Measurements from ENCODE around the gene ITGAV. TPM values are rescaled to one million over a fixed set of nuclear protein-coding genes. Genes with fewer than 3 reads are reported as not detected.

Gene ITGAV
- total RNA-seq, 1 donor from 2014 or later = 46.6 TPM

DNA sequence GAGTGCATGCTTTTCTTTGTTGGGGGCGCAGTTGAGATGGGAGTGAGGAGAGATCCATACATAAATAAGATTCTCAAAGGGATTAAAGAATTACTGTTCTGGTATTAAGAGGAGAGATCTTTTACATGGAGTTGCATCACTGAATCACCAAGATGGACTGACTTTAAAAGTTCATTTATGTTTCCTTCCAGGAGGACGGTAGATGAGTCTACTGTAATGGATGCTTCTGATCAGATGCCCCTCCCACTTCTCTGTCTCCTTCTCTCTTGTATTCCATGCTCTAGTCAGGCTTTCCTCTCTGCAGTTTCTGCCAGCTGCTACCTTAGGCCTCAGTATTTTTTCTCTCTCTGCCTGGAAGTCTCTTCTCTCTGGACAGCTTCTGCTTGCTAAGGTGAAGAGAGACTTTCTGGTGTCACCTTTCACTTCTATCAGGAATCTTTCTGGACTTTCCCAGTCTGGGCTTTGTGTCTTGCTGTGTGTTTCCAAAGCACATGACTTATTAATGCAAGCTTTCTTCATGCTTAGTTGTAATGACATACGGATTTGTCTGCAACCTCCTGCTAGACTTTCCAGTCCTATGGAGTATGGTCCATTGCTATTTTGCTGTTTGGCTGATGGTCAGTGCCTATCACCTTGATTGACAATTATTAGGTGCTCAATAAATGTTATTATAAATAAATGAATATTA lies 127.6 kb downstream of the ITGAV start:
- Histone ChIP-seq H3K36me3 (no peaks in the 10 kb centered on the region), H3K9me3 (no peaks in the 10 kb centered on the region), H3K4me1 (no peaks in the 10 kb centered on the region), H3K27me3 (ENCODE audit: low read depth) (no peaks in the 10 kb centered on the region), H3K4me3 (no peak overlapping the region), H3K27ac (no peak overlapping the region)
- intact Hi-C loops (cut with DNase I) = no loop called here
- DNase-seq = no peak
- ATAC-seq = no peak
- TF ChIP-seq, protein P1, sequence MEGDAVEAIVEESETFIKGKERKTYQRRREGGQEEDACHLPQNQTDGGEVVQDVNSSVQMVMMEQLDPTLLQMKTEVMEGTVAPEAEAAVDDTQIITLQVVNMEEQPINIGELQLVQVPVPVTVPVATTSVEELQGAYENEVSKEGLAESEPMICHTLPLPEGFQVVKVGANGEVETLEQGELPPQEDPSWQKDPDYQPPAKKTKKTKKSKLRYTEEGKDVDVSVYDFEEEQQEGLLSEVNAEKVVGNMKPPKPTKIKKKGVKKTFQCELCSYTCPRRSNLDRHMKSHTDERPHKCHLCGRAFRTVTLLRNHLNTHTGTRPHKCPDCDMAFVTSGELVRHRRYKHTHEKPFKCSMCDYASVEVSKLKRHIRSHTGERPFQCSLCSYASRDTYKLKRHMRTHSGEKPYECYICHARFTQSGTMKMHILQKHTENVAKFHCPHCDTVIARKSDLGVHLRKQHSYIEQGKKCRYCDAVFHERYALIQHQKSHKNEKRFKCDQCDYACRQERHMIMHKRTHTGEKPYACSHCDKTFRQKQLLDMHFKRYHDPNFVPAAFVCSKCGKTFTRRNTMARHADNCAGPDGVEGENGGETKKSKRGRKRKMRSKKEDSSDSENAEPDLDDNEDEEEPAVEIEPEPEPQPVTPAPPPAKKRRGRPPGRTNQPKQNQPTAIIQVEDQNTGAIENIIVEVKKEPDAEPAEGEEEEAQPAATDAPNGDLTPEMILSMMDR (IDR thresholded peaks at IDR 0.05) = no peak

DNA sequence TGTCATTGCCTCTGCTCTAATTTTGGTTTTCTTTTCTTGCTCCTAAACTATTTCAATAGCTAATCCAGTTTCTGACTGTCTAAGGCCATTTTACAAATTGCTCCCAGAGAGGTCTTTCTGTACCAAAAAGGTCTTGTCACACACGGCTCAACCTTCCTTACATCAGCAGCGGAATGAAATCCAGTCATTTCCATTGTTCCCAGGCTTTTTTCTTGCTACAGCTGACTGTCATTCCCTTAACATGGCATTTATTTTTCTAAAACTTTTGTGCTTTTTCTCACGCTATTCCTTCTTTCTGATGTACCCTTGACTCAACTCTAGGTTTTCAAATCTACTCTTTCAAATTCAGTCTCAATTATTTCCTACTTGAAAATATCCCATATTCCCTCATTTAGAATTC lies 128.3 kb downstream of the ITGAV start:
- no peaks in the 10 kb centered on the region for H3K9me3 ChIP-seq
- no peak overlapping the region for H3K27ac ChIP-seq
- H3K36me3 ChIP-seq = no peaks in the 10 kb centered on the region
- intact Hi-C loops (cut with DNase I) = no loop called here
- no peak overlapping the region for H3K4me3 ChIP-seq
- DNase-seq (no peak), ATAC-seq (no peak)
- TF ChIP-seq, protein P1 (IDR thresholded peaks at IDR 0.05) = no peak
- no peaks in the 10 kb centered on the region for H3K27me3 ChIP-seq (ENCODE audit: low read depth)
- no peaks in the 10 kb centered on the region for H3K4me1 ChIP-seq

DNA sequence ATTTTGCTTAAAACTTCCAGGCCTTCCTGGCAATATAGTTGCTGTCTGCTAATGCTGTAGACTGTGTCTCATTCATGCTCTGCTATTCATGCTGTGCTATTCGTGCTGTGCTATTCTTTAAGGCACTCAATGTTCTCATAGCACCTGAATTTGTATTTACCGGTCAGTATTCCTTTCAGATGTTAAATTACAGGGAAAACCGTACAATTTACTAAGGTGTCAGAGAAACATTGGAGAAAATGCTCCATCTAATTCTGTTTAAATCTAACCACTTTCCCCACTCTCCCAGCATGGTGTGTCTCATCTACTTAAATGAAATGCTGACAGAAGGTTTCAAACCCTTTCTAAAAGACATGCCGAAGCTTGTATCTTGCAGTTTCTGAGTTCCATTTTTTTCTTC lies 129.0 kb downstream of the ITGAV start:
- H3K9me3 ChIP-seq = no peaks in the 10 kb centered on the region
- intact Hi-C loops (cut with DNase I) = no loop called here
- DNase-seq (no peak), ATAC-seq (no peak)
- H3K36me3 ChIP-seq = no peaks in the 10 kb centered on the region
- no peak overlapping the region for H3K27ac ChIP-seq
- TF ChIP-seq, protein P1 (IDR thresholded peaks at IDR 0.05) = no peak
- H3K4me1 ChIP-seq = no peaks in the 10 kb centered on the region
- no peak overlapping the region for H3K4me3 ChIP-seq
- H3K27me3 ChIP-seq (ENCODE audit: low read depth) = no peaks in the 10 kb centered on the region

DNA sequence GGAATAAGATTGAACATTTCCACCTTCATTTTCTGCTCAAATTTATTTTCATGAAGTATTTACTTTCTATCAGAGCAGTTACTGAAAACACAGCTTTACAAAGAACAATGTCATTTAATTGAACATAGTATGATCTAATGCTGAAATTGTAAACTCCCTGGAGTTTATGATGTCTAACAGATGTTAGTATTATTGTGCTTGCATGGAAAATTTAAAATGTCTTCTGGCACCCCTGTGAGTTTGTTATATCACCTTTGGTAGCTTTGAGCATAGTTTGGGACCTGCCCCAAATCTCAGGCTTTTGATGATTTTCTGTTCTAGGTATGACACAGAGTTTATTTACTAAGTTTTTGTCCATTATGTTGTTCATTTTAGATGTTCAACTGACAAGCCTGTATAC lies 132.1 kb downstream of the ITGAV start:
- Histone ChIP-seq H3K4me1 (no peaks in the 10 kb centered on the region), H3K27me3 (ENCODE audit: low read depth) (no peaks in the 10 kb centered on the region), H3K36me3 (no peaks in the 10 kb centered on the region), H3K4me3 (no peak overlapping the region), H3K9me3 (no peaks in the 10 kb centered on the region), H3K27ac (no peak overlapping the region)
- intact Hi-C loops (cut with DNase I) = no loop called here
- DNase-seq = no peak
- no peak for ATAC-seq
- TF ChIP-seq, protein P1 (IDR thresholded peaks at IDR 0.05) = no peak

DNA sequence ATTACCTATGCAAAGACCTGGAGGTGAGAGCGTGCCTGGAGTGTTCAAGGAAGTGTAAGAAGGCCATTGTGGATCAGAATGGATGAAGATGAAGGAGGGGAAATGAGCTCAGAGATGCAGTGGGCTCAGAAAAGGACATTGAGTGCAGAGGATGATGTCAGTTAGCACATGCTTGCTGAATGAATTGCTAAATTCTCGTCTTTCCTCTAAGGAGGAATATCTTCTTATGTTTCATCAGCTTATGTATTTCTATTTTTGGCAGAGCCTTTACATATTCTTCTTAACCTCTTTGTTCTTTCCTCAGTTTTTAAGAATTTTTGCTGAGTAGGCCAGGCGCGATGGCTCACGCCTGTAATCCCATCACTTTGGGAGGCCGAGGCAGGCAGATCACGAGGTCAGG lies 134.9 kb downstream of the ITGAV start:
- no peak overlapping the region for H3K27ac ChIP-seq
- no peaks in the 10 kb centered on the region for H3K27me3 ChIP-seq (ENCODE audit: low read depth)
- no peaks in the 10 kb centered on the region for H3K9me3 ChIP-seq
- ATAC-seq = no peak
- TF ChIP-seq, protein P1 (IDR thresholded peaks at IDR 0.05) = no peak
- DNase-seq = no peak
- no peaks in the 10 kb centered on the region for H3K4me1 ChIP-seq
- no peaks in the 10 kb centered on the region for H3K36me3 ChIP-seq
- H3K4me3 ChIP-seq = no peak overlapping the region
- intact Hi-C loops (cut with DNase I) = no loop called here

Measured in lower lobe of right lung (tissue), 2 donors.